Activated effector memory CD4-positive, alpha-beta T cell treated with anti-CD3 and anti-CD28 coated beads, Interleukin-2, amount 50 U/mL, for 16 hours (primary cell): ENCODE measurements around the gene MPV17L2.

Source experiments
- DNase-seq: peaks from one replicate; pipeline ENCODE4 v3.0.0-alpha.2; 2020

Gene MPV17L2

DNA sequence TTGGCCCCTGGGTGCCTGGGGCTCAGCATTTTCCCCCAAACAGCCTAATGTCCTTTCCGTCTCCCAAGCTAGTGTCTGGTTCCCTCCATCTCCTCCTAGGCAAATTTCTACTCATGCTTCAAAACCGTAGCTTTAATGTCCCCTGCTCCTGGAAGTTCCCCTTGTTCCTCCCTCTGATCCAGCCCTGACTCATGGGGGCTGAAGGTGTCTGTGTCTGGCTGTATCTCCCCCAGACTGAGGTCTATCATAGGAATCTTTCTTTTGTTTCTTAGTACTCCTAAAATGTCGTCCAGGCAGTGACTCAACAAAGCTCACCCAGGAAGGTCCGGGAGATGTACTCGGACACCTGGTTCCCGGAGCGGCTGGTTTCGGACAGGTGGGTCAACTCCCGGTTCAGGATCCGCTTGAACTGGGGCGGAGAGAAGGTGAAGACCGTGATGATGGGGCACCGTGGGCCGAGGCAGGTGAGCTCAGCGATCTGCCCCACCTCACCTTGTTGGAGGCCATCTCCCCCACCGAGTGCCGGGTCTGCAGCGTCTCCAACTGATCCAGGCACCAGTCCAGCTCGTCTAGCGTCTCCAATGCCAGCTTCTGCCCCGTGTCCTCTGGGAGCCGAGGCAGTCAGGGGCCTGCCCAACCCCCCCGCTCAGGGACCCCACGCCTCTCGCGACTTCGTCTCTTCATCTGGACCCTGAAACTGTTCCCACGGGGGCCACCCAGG is 27.1 kb downstream of the MPV17L2 start:
- DNase-seq = no peak

DNA sequence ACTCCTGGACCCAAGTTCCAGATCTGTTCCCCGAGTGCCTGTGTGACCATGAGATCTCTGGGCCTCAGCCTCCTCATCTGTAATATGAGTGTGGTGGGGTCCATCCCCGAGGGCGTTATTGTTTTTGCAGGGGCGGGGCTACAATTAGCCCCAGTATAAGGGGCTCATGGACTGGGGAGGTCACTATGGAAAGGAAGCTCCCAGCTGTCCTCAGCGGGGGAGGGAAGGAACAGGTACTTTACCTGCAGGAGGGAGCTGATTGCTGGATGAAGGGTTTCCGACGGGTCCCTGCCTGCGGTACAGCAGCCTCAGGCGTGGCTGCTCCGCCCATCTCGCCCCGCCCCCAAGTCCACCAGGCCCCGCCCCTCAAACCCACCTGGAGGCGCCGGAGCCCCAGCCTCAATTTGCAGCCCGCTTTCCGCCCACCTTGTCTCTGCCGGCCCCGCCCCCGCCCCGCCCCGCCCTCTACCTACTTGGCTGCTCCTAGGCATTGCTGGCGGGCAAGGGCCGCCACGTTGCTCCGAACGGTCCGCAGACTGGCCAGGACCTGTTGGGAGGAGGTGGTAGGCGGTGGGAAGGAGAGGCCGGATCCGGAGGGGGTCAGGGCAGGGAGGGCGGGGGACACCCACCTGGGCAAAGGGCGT is 27.7 kb downstream of the MPV17L2 start:
- DNase-seq = no peak

DNA sequence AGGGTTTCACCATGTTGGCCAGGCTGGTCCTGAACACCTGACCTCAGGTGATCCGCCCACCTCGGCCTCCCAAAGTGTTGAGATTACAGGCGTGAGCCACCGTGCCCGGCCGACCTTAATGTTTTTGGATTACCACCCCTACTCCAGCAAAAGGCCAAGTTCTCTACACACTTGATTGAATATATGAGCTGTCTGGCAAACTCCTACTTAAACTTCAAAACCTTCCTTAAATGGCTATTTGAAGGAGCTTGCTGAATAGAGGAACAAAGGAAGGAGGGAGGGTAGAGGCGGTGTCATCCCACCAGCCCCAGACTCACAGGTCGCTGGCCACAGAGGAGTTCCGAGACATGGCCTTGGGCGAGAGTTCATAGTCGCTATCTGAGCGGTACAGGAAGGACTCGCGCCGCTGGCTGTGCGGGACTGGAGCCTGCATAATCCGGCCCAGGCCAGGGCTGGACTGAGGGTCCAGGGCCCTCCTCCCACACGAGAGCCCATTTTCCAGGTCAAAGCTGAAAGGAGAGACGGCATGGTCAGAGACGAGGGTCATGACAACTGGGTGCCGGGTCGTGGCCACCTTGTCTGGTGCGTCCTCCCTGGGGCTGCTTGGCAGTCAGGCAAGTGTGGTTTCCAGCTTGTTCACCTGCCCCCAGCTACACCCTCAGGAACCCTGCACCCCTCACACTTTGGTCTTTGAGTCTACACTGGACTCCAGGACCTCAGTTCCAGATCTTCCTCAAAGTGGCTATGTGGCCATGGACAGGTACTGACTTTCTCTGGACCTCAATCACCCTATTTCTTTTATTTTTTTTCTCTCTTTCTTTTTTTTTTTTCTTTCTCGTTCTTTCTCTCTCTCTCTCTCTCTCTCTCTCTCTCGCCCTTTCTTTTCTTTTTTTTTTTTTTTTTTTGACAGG is 29.1 kb downstream of the MPV17L2 start:
- no peak for DNase-seq

DNA sequence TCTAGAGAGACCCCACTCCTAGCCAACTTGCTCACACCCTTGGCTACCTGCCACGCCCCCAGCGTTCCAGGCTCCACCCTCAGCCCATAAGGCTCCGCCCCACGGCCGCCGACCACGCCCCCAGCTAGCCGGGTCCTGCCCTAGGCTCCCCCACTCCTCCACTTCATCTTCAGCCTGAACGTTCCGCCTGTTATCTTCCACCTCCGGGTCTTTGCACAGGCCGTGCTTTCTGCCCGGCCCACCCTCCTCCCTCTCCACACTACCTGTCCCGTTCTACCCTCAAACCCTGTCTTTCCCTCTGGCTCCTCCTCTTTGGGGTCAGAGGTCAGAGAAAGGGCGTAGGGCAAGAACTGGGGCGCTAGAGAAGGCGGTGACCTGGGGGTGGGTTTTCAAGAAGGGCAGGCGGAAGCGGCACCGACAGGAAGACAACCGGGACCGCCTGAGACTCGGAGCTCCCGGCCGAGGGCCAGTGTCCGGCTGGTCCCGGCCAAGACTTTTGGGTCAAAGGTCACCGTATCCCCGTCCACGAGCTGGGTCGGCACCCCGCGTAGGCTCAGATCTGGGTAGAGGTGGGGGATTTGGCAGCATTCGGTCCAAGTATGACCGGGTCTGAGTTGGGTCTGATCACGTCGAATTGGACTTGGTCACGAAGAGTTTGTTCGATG is 31.0 kb downstream of the MPV17L2 start:
- DNase-seq = peak; percentile 72

DNA sequence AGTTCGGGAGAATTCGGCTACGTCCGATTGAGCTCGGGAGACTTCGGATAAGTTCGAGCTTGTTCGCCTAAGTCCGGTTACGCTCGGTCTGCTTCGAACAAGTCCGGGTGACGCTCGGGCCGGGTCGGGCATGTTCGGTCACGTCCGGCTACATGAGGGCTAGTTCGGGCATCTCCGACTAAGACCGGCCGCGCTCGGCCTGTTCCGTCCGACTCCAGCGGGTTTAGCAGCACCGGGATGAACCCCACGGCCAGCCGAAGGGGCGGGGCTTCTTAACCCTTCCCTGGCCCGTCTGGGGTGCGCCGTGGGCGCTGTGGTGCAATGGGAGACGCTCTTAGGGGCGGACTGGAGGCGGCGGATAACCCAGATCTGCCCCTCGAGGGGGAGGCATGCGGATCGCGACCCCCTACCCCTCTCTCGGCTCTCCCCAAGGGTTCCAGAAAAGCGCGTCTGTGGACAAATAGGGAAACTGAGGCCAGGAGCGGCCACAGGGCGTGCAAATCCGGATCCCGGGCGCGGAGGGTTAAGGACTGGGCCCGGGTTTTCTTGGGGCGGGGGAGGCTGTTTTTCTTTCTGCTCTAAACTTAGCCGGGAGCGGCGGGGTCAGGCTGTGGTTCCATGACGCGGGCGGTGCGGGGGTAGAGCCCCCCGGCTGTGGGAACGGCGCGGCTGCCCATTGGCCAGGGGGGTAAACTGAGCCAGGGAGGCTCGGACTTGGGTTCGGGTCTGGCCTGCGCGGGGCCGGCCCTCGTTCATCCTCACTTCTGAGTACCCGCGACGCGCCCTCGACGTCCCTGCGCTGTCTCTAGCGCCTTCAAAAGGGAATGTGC is 31.7 kb downstream of the MPV17L2 start:
- DNase-seq = peak; percentile 94

DNA sequence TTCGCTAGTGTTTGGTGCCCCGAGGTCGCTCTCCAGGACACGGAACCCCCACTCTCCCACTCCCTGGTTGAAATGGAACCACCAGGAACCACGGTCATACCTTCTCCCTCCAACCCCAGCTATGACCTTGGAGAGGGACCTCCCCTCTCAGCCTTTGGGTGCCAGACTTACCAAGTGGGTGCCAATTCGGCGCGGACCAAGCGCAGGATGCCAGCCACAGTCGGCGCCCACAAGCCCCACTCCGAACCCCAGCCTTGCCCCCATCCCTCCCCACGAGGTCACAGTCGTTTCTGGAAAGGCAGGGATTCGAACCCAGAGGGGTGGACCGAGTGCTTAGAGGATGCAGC is 32.3 kb downstream of the MPV17L2 start:
- DNase-seq = no peak

DNA sequence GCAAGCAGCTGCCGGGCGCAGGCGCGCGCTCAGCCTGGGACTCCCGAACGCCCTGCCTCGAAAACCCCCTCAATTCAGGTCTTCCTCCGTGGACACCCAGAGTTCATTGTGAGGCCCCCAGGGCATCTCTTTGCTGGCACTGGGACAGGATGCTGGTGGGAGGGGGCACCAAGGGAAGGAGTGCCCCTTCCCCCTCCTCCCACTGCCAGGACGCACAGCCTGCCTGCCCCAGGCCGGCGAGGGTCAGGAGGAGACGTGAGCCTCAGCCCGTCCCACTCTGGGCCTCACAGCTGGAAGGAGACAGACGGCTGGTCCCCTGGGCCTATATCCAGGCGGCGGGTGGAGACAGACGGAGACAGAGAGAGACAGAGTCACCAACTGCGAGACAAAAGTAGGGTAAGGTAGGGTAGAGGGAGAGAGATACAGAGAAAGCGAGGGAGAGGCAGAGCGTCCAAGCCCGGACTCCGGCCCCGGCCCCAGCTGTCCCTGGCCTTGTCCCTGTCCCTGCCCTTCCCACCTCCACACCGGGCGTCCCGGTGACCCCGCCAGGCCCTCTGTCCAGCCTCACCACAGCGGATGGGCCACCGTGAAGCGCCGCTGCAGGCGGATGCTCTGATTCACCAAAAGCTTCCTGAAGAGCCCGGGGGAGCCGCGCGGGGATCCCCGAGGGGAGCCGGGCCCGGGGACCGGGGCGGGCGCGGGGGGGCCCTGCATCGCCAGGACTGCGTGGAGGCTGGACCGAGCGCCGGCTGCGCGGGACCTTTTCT is 32.9 kb downstream of the MPV17L2 start, which contains the start of gene PDE4C:
Gene PDE4C, minus strand, starts transcription at position 737 of the 767 bp plus-strand sequence. Its CDS starts 23 bp downstream, at position 714.
- no peak for DNase-seq

DNA sequence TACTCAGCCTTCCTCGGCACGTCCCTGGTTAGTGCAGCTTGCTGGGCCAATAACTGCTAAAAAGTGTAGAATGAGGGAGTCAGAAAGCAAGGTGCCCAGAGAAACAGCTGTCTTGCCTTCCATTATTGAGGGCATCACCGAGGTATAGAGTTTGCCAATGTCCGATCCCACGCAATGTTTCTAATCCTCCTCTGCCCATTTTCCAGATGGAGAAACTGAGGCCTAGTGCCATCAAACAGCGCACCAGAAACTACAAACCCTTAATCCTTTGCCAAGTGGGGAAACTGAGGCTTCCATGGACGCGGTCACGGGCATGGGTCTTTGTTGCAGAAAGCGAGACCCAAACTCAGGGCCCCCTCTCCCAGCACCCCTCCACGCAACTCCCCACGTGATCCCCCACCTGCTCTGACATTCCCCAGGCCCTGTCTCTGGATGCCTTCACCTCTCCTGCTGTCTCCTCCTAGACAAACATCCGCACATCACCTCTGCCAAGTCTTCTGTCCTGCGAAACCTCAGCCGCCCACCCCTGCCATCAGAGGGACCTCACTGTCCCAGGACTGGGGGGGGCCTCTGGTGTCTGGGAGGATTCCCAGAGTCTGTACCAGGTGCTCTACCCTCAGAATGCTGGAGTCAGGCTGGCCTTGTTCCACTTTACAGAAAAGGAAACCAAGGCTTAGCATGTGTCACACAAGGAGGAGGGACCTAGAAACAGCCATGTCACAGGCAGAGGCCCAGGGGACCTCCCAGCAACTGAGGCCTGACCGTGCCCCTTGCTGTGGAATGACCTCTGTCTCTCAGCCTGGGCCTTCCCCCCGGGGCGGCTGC is 34.1 kb downstream of the MPV17L2 start:
- DNase-seq = no peak

DNA sequence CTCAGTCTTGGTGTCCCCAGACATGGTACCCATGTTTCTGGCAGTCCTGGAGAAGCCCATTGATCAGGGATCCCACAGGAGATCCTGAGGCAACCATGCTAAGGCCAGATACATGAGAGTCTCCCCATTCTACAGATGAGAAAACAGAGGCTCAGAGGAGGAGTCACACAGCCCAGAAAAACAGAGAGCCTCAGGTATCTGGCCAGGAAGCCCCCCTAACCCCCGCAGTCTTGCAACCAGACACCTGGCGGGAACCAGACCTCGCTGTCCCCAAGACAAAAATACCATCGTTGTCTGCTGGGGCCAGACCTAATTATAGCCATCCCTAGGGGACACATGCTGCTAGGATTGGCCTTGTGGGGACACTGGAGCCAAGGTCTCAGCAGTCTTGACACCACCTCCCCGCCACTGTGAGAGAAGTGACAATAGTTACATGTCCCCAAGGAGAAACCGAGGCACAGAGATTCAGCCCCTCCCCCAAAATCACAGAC is 34.8 kb downstream of the MPV17L2 start:
- DNase-seq = no peak

DNA sequence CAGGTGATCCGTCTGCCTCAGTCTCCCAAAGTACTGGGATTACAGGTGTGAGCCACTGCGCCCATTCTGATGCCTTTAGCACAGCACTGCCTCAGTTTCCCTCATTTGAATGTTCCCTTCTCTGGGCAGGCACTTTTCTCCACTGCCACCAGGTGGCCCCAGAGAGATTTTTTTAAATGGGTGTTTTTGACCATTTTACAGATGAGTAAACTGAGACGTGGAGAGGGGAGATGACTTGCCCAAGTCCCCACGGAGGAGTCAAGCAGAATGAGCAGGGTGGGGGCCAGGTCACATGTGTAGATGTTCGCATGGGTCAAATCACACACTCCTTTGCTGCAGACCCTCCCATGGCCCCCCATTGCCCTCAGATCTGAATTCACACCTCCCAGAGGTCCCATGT is 36.5 kb downstream of the MPV17L2 start:
- DNase-seq = no peak

DNA sequence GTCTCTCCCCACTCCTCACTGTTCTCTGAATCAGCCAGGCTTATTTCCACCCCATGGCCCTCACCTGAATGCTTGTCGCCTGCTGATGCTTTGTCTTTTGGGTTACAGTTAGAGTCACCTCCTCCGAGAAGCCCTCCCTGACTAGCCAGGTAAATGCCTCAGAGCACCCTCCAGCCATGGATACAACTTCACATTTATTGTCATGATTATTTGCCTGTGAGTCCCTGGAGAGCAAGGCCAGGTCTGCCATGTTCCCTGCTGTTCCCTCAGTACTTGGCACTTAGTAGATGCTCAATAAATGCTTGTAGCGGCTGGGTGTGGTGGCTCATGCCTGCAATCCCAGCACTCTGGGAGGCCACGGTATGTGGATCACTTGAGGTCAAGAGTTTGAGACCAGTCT is 36.9 kb downstream of the MPV17L2 start:
- DNase-seq = no peak

DNA sequence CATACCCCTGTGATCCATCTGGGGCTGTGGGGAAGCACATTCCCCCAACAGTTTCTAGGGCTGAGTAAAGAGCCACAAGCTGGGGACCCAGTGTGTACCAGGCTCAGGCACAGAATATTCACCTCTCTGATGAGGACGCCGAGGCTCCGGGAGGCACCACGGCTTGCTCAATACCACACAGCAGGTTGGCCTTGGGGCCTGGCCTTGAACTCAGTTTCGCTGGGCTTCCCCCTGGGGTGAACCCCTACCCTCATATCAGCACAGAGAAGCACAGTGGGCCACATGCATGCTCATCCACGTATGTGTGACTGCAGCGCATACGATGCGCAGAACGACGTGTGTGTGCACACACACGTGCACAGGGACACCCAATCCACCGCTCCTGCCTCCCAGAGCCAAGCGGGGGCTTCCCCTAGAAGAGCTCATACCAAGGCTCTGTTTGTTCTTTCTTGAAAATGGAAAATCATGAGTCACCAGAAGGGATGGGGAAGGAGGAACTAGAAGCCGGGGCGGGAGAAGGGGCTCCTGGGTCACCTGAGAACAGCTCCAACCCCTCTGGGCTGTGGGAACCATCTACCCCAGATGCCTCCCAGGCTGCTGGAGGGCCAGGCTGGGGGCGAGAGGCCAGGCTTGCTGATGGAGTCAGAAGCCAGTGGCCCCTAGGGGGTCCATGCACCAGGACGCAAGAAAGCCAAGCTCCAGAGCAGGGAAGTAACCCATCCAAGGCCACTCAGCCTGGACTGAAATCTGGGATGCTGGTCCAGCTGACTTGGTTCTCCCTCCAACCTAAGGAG is 38.1 kb downstream of the MPV17L2 start:
- no peak for DNase-seq

DNA sequence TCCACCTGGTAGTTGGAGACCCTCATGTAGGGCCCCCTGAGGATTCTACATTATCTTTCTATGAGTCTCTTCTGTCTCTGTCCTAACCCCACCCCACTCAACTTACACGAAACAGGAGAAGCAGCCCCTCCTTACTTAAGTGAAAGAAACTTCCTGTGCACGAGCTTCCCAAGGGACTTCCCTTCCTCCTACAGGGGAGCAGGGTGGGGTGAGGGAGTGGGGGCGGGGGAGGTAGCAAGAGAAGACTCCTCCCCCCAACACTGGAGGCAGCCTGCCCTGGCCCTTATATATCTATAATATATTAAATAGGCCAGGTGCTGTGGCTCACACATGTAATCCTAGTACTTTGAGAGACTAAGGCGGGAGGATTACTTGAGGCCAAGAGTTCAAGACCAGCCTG is 38.8 kb downstream of the MPV17L2 start:
- no peak for DNase-seq

DNA sequence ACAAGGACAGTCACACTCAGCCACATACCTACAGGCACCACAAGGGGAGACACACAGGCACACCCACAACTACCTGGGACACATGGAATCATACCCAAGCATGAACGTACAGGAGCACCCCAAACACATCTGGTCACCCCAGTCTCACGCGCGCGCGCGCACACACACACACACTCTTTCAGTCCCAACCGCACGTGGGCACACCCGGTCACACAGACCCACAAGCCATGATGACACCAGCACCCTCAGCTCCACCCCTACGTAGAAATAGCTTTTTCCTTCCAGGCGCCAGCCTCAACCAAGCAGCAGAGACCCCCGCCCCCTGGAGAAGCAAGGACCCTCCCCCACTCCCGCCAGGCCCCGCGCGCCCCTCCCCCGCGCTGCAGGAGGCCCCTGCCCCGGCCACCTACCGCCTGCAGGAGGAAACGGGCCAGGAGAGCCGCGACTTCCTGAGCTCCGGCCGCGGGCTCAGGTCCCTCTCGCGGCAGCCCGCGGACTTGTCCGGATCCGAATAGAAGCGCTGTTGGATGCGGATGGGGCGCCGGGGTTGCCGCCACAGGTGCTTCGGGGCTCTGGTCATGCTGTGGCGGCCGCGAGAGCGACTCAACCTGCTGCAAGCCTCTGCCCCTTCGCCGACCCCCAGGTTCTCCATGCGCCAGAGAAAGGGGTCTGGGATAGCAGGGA is 39.7 kb downstream of the MPV17L2 start:
- no peak for DNase-seq

DNA sequence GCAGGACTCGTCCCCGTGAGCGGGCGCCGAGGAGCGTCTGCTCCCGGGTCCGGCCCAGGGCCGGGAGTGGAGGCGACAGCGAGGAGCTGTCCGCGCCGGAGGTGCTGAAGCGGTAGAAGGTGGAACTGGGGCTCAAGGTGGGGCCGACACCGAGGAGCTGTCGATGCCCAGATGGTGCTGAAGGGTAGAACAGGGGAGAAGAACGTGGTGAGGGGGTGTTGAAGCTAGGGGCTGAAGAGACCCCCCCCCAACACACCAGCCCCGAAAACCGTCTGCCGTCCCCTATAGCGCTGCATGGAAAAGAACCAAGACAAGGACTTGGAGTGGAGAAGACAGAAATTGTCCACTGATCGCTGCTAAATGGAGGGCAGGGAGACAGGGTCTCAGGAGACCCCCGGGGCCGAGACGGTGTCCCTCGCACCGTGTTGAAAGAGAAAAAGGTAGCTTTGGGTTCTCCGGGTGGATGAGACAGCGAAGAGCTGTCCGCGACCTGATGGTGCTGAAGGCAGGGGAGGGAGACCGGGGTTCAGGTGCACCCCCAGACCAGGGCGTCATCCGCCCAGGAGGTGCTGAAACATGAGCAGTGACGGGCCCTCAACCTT is 40.3 kb downstream of the MPV17L2 start:
- peak; percentile 79 for DNase-seq

DNA sequence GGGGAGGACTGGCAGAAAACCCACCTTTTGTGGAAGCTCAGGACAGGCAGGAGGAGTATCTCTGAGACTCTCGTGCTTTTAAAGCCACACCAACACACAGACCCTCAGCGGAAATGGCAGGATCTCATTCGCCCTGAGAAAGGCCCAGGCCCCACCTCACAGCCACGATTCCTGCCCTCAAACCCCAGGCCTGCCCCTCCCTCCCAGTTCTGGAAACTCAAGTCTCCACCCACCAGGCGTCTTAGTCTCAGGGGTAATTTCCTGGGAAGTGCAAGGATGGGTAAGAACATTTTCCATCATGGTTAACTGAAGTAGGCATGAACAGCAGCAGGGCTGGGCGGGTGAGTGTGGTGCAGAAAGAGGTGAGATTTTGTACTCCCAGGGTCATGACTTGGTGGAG is 41.2 kb downstream of the MPV17L2 start:
- DNase-seq = no peak

DNA sequence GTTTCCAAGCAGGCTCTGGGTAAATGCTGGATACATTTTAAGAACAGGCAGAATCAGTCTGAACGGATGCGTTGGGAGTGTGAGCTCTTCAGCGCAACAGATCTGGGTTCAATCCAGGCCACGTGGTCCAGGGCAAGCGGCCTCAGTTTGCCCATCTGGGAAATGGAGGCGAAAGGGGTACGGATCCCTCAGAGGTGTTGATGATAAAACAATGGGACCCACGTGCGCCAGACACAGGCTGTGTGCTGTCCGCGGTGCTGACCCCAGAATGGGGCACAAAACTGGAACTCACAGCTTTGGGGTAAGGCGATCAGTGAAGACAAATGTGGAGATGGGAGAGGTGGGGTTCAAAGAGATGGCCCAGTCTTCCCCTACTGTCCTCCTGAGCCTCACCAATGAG is 46.3 kb downstream of the MPV17L2 start:
- no peak for DNase-seq

DNA sequence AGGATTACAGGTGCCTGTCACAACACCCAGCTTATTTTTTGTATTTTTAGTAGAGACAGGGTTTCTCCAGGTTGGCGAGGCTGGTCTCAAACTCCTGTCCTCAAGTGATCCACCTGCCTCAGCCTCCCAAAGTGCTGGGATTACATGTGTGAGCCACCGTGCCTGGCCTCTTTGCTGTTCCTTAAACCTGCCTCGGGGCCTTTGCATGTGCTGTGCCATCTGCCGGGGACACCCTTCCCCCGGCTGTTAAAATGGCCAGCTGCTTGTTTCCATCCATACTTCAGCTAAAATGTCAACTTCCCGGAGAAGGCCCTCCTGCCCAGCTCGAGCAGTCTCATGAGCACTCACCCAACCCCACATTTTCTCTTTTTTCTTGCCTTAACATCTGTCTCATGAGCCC is 52.3 kb downstream of the MPV17L2 start:
- no peak for DNase-seq
